NT2/D1 (cell line): ENCODE data around the gene CBY1.

Source experiments
- SUZ12 ChIP-seq: IDR thresholded peaks from 2 replicates; pipeline ENCODE4 v1.6.1; 2011; ENCODE audit not compliant: insufficient read length, insufficient read depth; ENCODE audit errors: extremely low read depth
- YY1 ChIP-seq: IDR thresholded peaks from 2 replicates; pipeline ENCODE4 v1.6.1; 2011; ENCODE audit not compliant: insufficient read length, insufficient read depth

DNA sequence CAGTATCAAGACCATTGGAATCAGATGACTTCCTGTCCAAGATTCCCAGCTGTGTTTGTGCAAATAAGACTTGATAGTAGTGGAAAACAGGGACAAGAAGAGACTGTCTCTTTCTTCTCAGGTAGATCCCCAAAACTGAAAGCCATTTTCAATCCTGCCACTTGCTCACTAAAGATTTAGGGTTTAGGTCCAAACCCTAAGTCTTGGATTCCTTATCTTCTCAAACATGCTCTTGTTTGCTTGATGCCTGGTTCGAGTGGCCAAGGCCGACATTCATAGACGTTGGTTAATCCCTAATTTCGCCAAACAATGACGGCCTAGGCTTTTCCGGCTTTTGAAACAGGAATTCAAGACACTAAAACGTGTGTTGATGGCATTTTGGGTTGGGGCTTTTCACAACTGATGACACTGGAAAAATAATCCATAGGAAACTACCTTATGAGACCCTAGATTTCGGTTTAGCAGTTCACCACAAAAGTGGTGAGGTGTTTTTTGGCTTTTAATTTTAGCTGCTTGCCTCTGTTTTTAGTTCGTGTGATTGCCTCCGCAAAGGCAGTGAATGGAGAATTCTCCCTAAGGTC is 48.3 kb downstream of the CBY1 start:
- TF ChIP-seq YY1 (no peak), SUZ12 (no peak)
